ENCODE measurements around the gene SLC23A1.

The SLC23A1 gene

DNA sequence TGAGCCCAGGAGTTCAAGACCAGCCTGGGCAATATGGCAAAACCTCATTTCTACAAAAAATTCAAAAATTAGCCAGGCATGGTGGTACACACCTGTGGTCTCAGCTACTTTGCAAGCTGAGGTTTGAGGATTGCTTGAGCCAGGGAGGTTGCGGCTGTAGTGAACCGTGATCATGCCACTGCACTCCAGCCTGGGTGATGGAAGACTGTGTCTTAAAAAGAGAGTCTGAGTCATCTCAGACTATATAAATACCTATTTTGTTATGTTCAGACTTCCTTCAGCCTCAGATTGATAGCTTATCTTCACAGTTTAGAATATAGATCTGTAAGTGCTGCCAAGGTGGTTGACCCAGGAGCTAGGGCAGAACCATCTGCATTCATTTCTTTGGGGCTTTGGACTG, 43.0 kb downstream of the SLC23A1 start:
- DNase-seq (ENCODE audit: low read depth), result no peak
- H3K4me3 ChIP-seq (ENCODE audit: low read depth, low read length), result no peak overlapping the region

DNA sequence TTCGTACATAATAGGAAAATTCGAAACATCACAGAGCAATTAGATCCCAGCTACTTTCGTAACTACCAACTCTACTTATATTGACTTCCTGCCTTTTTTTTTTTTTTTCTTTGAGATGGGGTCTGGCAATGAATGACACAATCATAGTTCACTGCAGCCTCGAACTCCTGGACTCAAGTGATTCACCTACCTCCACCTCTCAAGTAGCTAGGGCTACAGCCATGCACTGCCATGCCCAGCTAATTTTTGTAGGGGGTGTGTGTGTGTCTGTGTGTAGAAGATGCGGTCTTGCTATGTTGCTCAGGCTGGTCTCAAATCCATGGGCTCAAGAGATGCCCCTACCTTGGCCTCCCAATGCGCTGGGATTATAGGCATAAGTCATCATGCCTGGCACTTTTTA, 47.3 kb downstream of the SLC23A1 start:
- no peak for DNase-seq (ENCODE audit: low read depth)

More for the DNA sequence above, 47.3 kb downstream of the SLC23A1 start:
- H3K4me3 ChIP-seq (ENCODE audit: low read depth, low read length), result no peak overlapping the region
